Stimulated activated naive CD8-positive, alpha-beta T cell treated with anti-CD3 and anti-CD28 coated beads, Interleukin-15, amount 100 ng/mL, for 72 hours (primary cell): Measurements from ENCODE around the gene LRRC4B.
"Not testable (repeated sequence)": the region's sequence is repeated elsewhere in the genome, so short reads cannot be mapped to it uniquely, and the experiment has no call there.

Source experiments
- ATAC-seq: fragments of 150-1000 bp; cut with Tn5 transposase; 2 replicates; pipeline ENCODE4 v1.10.0; 2021; ENCODE audit warnings: mild to moderate bottlenecking, moderate library complexity
- DNase-seq, 2 donors: peaks; one replicate each; pipeline ENCODE4 v3.0.0; 2021 to 2022
- H3K27ac Mint-ChIP-seq, 2 donors: one replicate each; pipeline ENCODE4 v1.8.0; 2022; ENCODE audit warnings: mild to moderate bottlenecking in 2 of 2, mixed read lengths in 2 of 2, moderate library complexity in 2 of 2
- H3K27me3 Mint-ChIP-seq: one replicate; pipeline ENCODE4 v1.8.0; 2022; ENCODE audit warnings: mixed read lengths
- H3K4me1 Mint-ChIP-seq: one replicate; pipeline ENCODE4 v1.8.0; 2022; ENCODE audit warnings: mild to moderate bottlenecking, mixed read lengths
- H3K4me3 Mint-ChIP-seq, 2 donors: one replicate each; pipeline ENCODE4 v1.8.0; 2022; ENCODE audit warnings: mild to moderate bottlenecking in 2 of 2, mixed read lengths in 2 of 2, moderate library complexity in 1 of 2
- H3K9me3 Mint-ChIP-seq, 2 donors: one replicate each; pipeline ENCODE4 v1.8.0; 2022; ENCODE audit warnings: mixed read lengths in 2 of 2

The LRRC4B gene

GRCh38 chr19:50481351-50482149 lies 86.7 kb downstream of the LRRC4B start:
- H3K27ac Mint-ChIP-seq: peak overlapping the region in 1 of 2 donors; percentile 46
- H3K9me3 Mint-ChIP-seq: no peaks in the 10 kb centered on the region
- DNase-seq (no peak), ATAC-seq (peak; percentile 60)
- no peaks in the 10 kb centered on the region for H3K27me3 Mint-ChIP-seq
- H3K4me1 Mint-ChIP-seq: peaks cover 28% of the 10 kb centered on the region
- H3K4me3 Mint-ChIP-seq: no peak overlapping the region

- peak overlapping the region; percentile 19 to 34 for H3K27ac Mint-ChIP-seq
- H3K4me3 Mint-ChIP-seq: no peak overlapping the region
- peaks cover 0 to 7% of the 10 kb centered on the region in 2 donors for H3K9me3 Mint-ChIP-seq
- ATAC-seq: no peak
- no peak for DNase-seq
- no peaks in the 10 kb centered on the region for H3K27me3 Mint-ChIP-seq
- peaks cover 39% of the 10 kb centered on the region for H3K4me1 Mint-ChIP-seq
Measured at GRCh38 chr19:50480281-50481111, 87.7 kb downstream of the LRRC4B start.

GRCh38 chr19:50479761-50480251 lies 88.4 kb downstream of the LRRC4B start:
- Mint-ChIP-seq H3K27ac (no peak overlapping the region), H3K9me3 (peaks cover 0 to 7% of the 10 kb centered on the region in 2 donors), H3K27me3 (no peaks in the 10 kb centered on the region), H3K4me3 (no peak overlapping the region), H3K4me1 (peaks cover 46% of the 10 kb centered on the region)
- DNase-seq (no peak), ATAC-seq (no peak)

- H3K27ac Mint-ChIP-seq: peak overlapping the region; percentile 46 to 78
- peaks cover 46% of the 10 kb centered on the region for H3K4me1 Mint-ChIP-seq
- no peak for ATAC-seq
- no peak for DNase-seq
- H3K4me3 Mint-ChIP-seq: peak overlapping the region in 1 of 2 donors; percentile 24
- no peaks in the 10 kb centered on the region for H3K27me3 Mint-ChIP-seq
- H3K9me3 Mint-ChIP-seq: peaks cover 0 to 7% of the 10 kb centered on the region in 2 donors
Measured at GRCh38 chr19:50478901-50479715, 89.1 kb downstream of the LRRC4B start.

- H3K27me3 Mint-ChIP-seq: no peaks in the 10 kb centered on the region
- H3K9me3 Mint-ChIP-seq: peaks cover 0 to 7% of the 10 kb centered on the region in 2 donors
- peak overlapping the region; percentile 95 to 100 for H3K4me3 Mint-ChIP-seq
- peaks cover 46% of the 10 kb centered on the region for H3K4me1 Mint-ChIP-seq
- no peak for ATAC-seq
- DNase-seq: no peak
- peak overlapping the region; percentile 2 to 3 for H3K27ac Mint-ChIP-seq
Measured at GRCh38 chr19:50477751-50478515, 90.3 kb downstream of the LRRC4B start.

GRCh38 chr19:50476907-50477238 lies 91.4 kb downstream of the LRRC4B start:
- H3K4me3 Mint-ChIP-seq: peak overlapping the region; percentile 95 to 100
- H3K9me3 Mint-ChIP-seq: peaks cover 0 to 7% of the 10 kb centered on the region in 2 donors
- H3K27me3 Mint-ChIP-seq: no peaks in the 10 kb centered on the region
- H3K4me1 Mint-ChIP-seq: peaks cover 46% of the 10 kb centered on the region
- ATAC-seq (peak; percentile 7), DNase-seq (no peak)
- peak overlapping the region; percentile 97 to 99 for H3K27ac Mint-ChIP-seq

GRCh38 chr19:50476224-50476906 lies 91.9 kb downstream of the LRRC4B start, which contains the start of the genes EMC10 and GARIN5A:
Gene EMC10, plus strand, starts transcription at chr19:50476507. Its CDS starts 38 bp downstream, at chr19:50476545.
Gene GARIN5A, minus strand, starts transcription at chr19:50476848. Its CDS starts 460 bp downstream, at chr19:50476388.
- Mint-ChIP-seq H3K9me3 (peaks cover 0 to 7% of the 10 kb centered on the region in 2 donors), H3K27ac (peak within 1 kb of the TSS; percentile 97 to 99), H3K27me3 (no peaks in the 10 kb centered on the region), H3K4me3 (peak within 1 kb of the TSS; percentile 95 to 100), H3K4me1 (peaks cover 46% of the 10 kb centered on the region)
- ATAC-seq (peak; percentile 97), DNase-seq (peak; percentile 96 to 98)

- ATAC-seq: peak; percentile 6
- peak overlapping the region in 1 of 2 donors; percentile 99 for H3K27ac Mint-ChIP-seq
Measured at GRCh38 chr19:50475736-50476223, 92.5 kb downstream of the LRRC4B start.

GRCh38 chr19:50475101-50475568 lies 93.1 kb downstream of the LRRC4B start:
- no peak for ATAC-seq
- no peak for DNase-seq
- peak overlapping the region; percentile 45 to 100 for H3K4me3 Mint-ChIP-seq

More at GRCh38 chr19:50475736-50476223, 92.5 kb downstream of the LRRC4B start:
- peaks cover 0 to 7% of the 10 kb centered on the region in 2 donors for H3K9me3 Mint-ChIP-seq
- H3K27me3 Mint-ChIP-seq: no peaks in the 10 kb centered on the region
- peaks cover 46% of the 10 kb centered on the region for H3K4me1 Mint-ChIP-seq
- no peak for DNase-seq
- H3K4me3 Mint-ChIP-seq: peak overlapping the region; percentile 71 to 100

GRCh38 chr19:50473336-50473735 lies 94.9 kb downstream of the LRRC4B start:
- not testable (repeated sequence) for H3K27ac Mint-ChIP-seq, ATAC-seq

More at GRCh38 chr19:50475101-50475568, 93.1 kb downstream of the LRRC4B start:
- H3K27me3 Mint-ChIP-seq: no peaks in the 10 kb centered on the region
- peak overlapping the region in 1 of 2 donors; percentile 99 for H3K27ac Mint-ChIP-seq
- peaks cover 0 to 7% of the 10 kb centered on the region in 2 donors for H3K9me3 Mint-ChIP-seq
- peaks cover 46% of the 10 kb centered on the region for H3K4me1 Mint-ChIP-seq

GRCh38 chr19:50468818-50469217 lies 99.4 kb downstream of the LRRC4B start:
- no peak for DNase-seq
- no peaks in the 10 kb centered on the region for H3K9me3 Mint-ChIP-seq
- H3K4me1 Mint-ChIP-seq: no peaks in the 10 kb centered on the region
- H3K4me3 Mint-ChIP-seq: no peak overlapping the region
- ATAC-seq: no peak
- H3K27me3 Mint-ChIP-seq: peaks cover 28% of the 10 kb centered on the region
- no peak overlapping the region for H3K27ac Mint-ChIP-seq

More at GRCh38 chr19:50473336-50473735, 94.9 kb downstream of the LRRC4B start:
- H3K4me3 Mint-ChIP-seq, H3K9me3 Mint-ChIP-seq, DNase-seq: not testable (repeated sequence)
- H3K4me1 Mint-ChIP-seq: peaks cover 34% of the 10 kb centered on the region
- peaks cover 12% of the 10 kb centered on the region for H3K27me3 Mint-ChIP-seq

- no peak overlapping the region for H3K4me3 Mint-ChIP-seq
- ATAC-seq: no peak
- H3K9me3 Mint-ChIP-seq: no peaks in the 10 kb centered on the region
- no peaks in the 10 kb centered on the region for H3K4me1 Mint-ChIP-seq
- H3K27ac Mint-ChIP-seq: no peak overlapping the region
- H3K27me3 Mint-ChIP-seq: peaks cover 28% of the 10 kb centered on the region
- no peak for DNase-seq
Measured at GRCh38 chr19:50467566-50467965, 100.7 kb downstream of the LRRC4B start.
